ENCODE measurements around the gene USP17L20. TPM values are rescaled to one million over a fixed set of nuclear protein-coding genes. Genes with fewer than 3 reads are reported as not detected.

The USP17L20 gene
- total RNA-seq, 1 experiment from 2014 or later, result not detected

Other genes with a start within 250 kb of the USP17L20 start
- gene FAM90A26, start 87.7 kb upstream of the USP17L20 start, total RNA-seq (2014; rRNA removed; shearing (Covaris generic)), result not detected in 2 replicates
- gene USP17L10, start 47.5 kb upstream of the USP17L20 start, total RNA-seq (2014; rRNA removed; shearing (Covaris generic)), result not detected in 2 replicates
- not detected in 2 replicates for gene USP17L11, start 42.7 kb upstream of the USP17L20 start, total RNA-seq (2014; rRNA removed; shearing (Covaris generic))
- gene USP17L12, start 38.0 kb upstream of the USP17L20 start, total RNA-seq (2014; rRNA removed; shearing (Covaris generic)), result not detected in 2 replicates
- not detected in 2 replicates for gene USP17L13, start 33.2 kb upstream of the USP17L20 start, total RNA-seq (2014; rRNA removed; shearing (Covaris generic))
- gene USP17L15, start 23.7 kb upstream of the USP17L20 start, total RNA-seq (2014; rRNA removed; shearing (Covaris generic)), result not detected in 2 replicates
- not detected in 2 replicates for gene USP17L17, start 14.2 kb upstream of the USP17L20 start, total RNA-seq (2014; rRNA removed; shearing (Covaris generic))
- not detected in 2 replicates for gene USP17L18, start 9.5 kb upstream of the USP17L20 start, total RNA-seq (2014; rRNA removed; shearing (Covaris generic))
- gene USP17L19, start 4.7 kb upstream of the USP17L20 start, total RNA-seq (2014; rRNA removed; shearing (Covaris generic)), result not detected in 2 replicates
- not detected in 2 replicates for gene USP17L21, start 4.7 kb downstream of the USP17L20 start, total RNA-seq (2014; rRNA removed; shearing (Covaris generic))
- gene USP17L22, start 9.5 kb downstream of the USP17L20 start, total RNA-seq (2014; rRNA removed; shearing (Covaris generic)), result not detected in 2 replicates
- not detected in 2 replicates for gene USP17L24, start 67.0 kb downstream of the USP17L20 start, total RNA-seq (2014; rRNA removed; shearing (Covaris generic))
- not detected in 2 replicates for gene USP17L25, start 71.8 kb downstream of the USP17L20 start, total RNA-seq (2014; rRNA removed; shearing (Covaris generic))
- not detected in 2 replicates for gene USP17L26, start 76.5 kb downstream of the USP17L20 start, total RNA-seq (2014; rRNA removed; shearing (Covaris generic))
- gene USP17L5, start 81.3 kb downstream of the USP17L20 start, total RNA-seq (2014; rRNA removed; shearing (Covaris generic)), result not detected in 2 replicates
- not detected in 2 replicates for gene USP17L27, start 86.0 kb downstream of the USP17L20 start, total RNA-seq (2014; rRNA removed; shearing (Covaris generic))
- gene USP17L28, start 90.8 kb downstream of the USP17L20 start, total RNA-seq (2014; rRNA removed; shearing (Covaris generic)), result not detected in 2 replicates
- not detected in 2 replicates for gene USP17L29, start 95.5 kb downstream of the USP17L20 start, total RNA-seq (2014; rRNA removed; shearing (Covaris generic))
- gene USP17L30, start 105.0 kb downstream of the USP17L20 start, total RNA-seq (2014; rRNA removed; shearing (Covaris generic)), result not detected in 2 replicates
- gene DEFB131A, start 186.3 kb downstream of the USP17L20 start, total RNA-seq (2014; rRNA removed; shearing (Covaris generic)), result not detected in 2 replicates

All from G401 (cell line).